SU-DHL-6 (cell line): ENCODE results near the gene DST.

Experiments
- CTCF ChIP-seq: fragments of 200-600 bp; sonication (generic); IDR thresholded peaks from one replicate; pipeline ENCODE4 v1.5.1; 2017; ENCODE audit warnings: antibody characterized with exemption, mild to moderate bottlenecking, low read length, moderate library complexity; ENCODE audit not compliant: insufficient read depth, poor library complexity, severe bottlenecking
- EZH2phosphoT487 ChIP-seq: fragments of 200-600 bp; sonication (generic), shearing (Covaris generic); conservative IDR thresholded peaks from 2 replicates; pipeline ENCODE4 v1.6.1; 2018; ENCODE audit warnings: mild to moderate bottlenecking, antibody characterized with exemption, low read length, moderate library complexity, mixed read lengths

- TF ChIP-seq CTCF: no peak
- no peak for TF ChIP-seq EZH2phosphoT487
Observed at GRCh38 chr6:56486681-56487080, 156.0 kb downstream of the DST start.
